CD14-positive monocyte (primary cell): ENCODE data around the gene GHDC. TPM values are rescaled to one million over a fixed set of nuclear protein-coding genes. Genes with fewer than 3 reads are reported as not detected.

Source experiments
- DNase-seq, 3 donors: peaks; one replicate each; pipeline ENCODE4 v3.0.0-alpha.2; 2011 to 2022
- H2AFZ ChIP-seq: 2 replicates; pipeline ENCODE4 v1.6.0; 2012; ENCODE audit warnings: mild to moderate bottlenecking, low read depth, low read length, inconsistent platforms; ENCODE audit not compliant: insufficient read depth, poor library complexity, severe bottlenecking
- H3K27ac ChIP-seq, 2 donors: 1 replicate in 1 of 2; 2 replicates in 1 of 2; pipeline ENCODE4 v1.5.1; 2012 to 2013; ENCODE audit warnings: low read length in 2 of 2, control low read depth in 1 of 2, inconsistent platforms in 1 of 2, low read depth in 1 of 2, mild to moderate bottlenecking in 1 of 2
- H3K27me3 ChIP-seq, 2 donors: one replicate each; pipeline versions ENCODE4 v1.6.0 to v1.6.1; 2011 to 2013; ENCODE audit warnings: low read length in 2 of 2; ENCODE audit not compliant: control insufficient read depth in 2 of 2, insufficient read depth in 2 of 2
- H3K36me3 ChIP-seq, 2 donors: replicated peaks in 1 of 2; 1 replicate in 1 of 2; 2 replicates in 1 of 2; pipeline versions ENCODE4 v1.5.1 to v1.6.1; 2012 to 2013; ENCODE audit warnings: low read length in 2 of 2, control low read depth in 1 of 2, inconsistent platforms in 1 of 2, mild to moderate bottlenecking in 1 of 2; ENCODE audit not compliant: insufficient read depth in 2 of 2, control insufficient read depth in 1 of 2
- H3K4me1 ChIP-seq, 2 donors: 1 replicate in 1 of 2; 2 replicates in 1 of 2; pipeline versions ENCODE4 v1.5.1 to v1.6.1; 2012 to 2013; ENCODE audit warnings: low read length in 2 of 2, control low read depth in 1 of 2, inconsistent platforms in 1 of 2, mild to moderate bottlenecking in 1 of 2, moderate library complexity in 1 of 2; ENCODE audit not compliant: insufficient read depth in 2 of 2, control insufficient read depth in 1 of 2
- H3K4me2 ChIP-seq: replicated peaks from 2 replicates; pipeline ENCODE3; 2012; ENCODE audit warnings: low read length, moderate library complexity, mild to moderate bottlenecking; ENCODE audit not compliant: poor library complexity, severe bottlenecking; ENCODE audit errors: extremely low read depth
- H3K4me3 ChIP-seq, 3 experiments: fragments of 200-600 bp in 1 of 3; sonication (generic) in 1 of 3; replicated peaks in 1 of 3; 1 replicate in 2 of 3; 2 replicates in 1 of 3; pipeline ENCODE4 v1.5.1; 2011 to 2013; ENCODE audit warnings: low read length in 3 of 3, mild to moderate bottlenecking in 3 of 3, control low read depth in 2 of 3, low read depth in 2 of 3, inconsistent platforms in 1 of 3, moderate library complexity in 1 of 3
- H3K79me2 ChIP-seq: 2 replicates; pipeline ENCODE4 v1.6.0; 2012; ENCODE audit warnings: mild to moderate bottlenecking, control low read depth, inconsistent platforms, low read length, moderate library complexity; ENCODE audit not compliant: insufficient read depth
- H3K9ac ChIP-seq: 2 replicates; pipeline ENCODE4 v1.6.0; 2017; ENCODE audit warnings: low read length, mild to moderate bottlenecking; ENCODE audit not compliant: insufficient read depth, poor library complexity, severe bottlenecking
- H3K9me3 ChIP-seq, 2 donors: replicated peaks in 1 of 2; 1 replicate in 1 of 2; 2 replicates in 1 of 2; pipeline versions ENCODE4 v1.5.1 to v1.6.1; 2012 to 2013; ENCODE audit warnings: low read length in 2 of 2, control low read depth in 1 of 2; ENCODE audit not compliant: control insufficient read depth in 1 of 2, insufficient read depth in 1 of 2
- H4K20me1 ChIP-seq: 2 replicates; pipeline ENCODE4 v1.6.0; 2012; ENCODE audit warnings: mild to moderate bottlenecking, low read length, control low read depth, moderate library complexity; ENCODE audit not compliant: insufficient read depth
- H3K27ac Mint-ChIP-seq, 7 donors: one replicate each; pipeline ENCODE4 v1.8.0; 2020; ENCODE audit warnings: mild to moderate bottlenecking in 7 of 7, mixed read lengths in 7 of 7, moderate library complexity in 6 of 7, inconsistent platforms in 2 of 7
- H3K27me3 Mint-ChIP-seq, 3 donors: one replicate each; pipeline ENCODE4 v1.8.0; 2021 to 2022; ENCODE audit warnings: low read depth in 3 of 3, mild to moderate bottlenecking in 3 of 3, mixed read lengths in 3 of 3, moderate library complexity in 3 of 3, inconsistent platforms in 1 of 3
- H3K36me3 Mint-ChIP-seq, 2 donors: one replicate each; pipeline ENCODE4 v1.8.0; 2020; ENCODE audit warnings: mixed read lengths in 2 of 2, inconsistent platforms in 1 of 2, mild to moderate bottlenecking in 1 of 2
- H3K4me1 Mint-ChIP-seq: one replicate; pipeline ENCODE4 v1.8.0; 2020; ENCODE audit warnings: mild to moderate bottlenecking, mixed read lengths
- H3K4me3 Mint-ChIP-seq, 2 donors: one replicate each; pipeline ENCODE4 v1.8.0; 2020; ENCODE audit warnings: mild to moderate bottlenecking in 2 of 2, mixed read lengths in 2 of 2, moderate library complexity in 1 of 2
- H3K9me3 Mint-ChIP-seq, 7 donors: one replicate each; pipeline ENCODE4 v1.8.0; 2020 to 2022; ENCODE audit warnings: mixed read lengths in 7 of 7, mild to moderate bottlenecking in 6 of 7, moderate library complexity in 6 of 7, inconsistent platforms in 2 of 7
- CTCF ChIP-seq: fragments of 200-600 bp; IDR thresholded peaks from one replicate; pipeline ENCODE4 v1.8.0; 2022; ENCODE audit warnings: antibody characterized with exemption, mild to moderate bottlenecking
- WGBS: methylation state at CpG from one replicate; pipeline ENCODE4 v1.1.5; 2013; ENCODE audit warnings: missing lambda C conversion rate; ENCODE audit not compliant: insufficient coverage; 5-methylcytosine and 5-hydroxymethylcytosine counted together
- intact Hi-C, 2 donors: fragments of 100-400 bp; cut with micrococcal nuclease; formaldehyde crosslinking; loops; one replicate each; pipeline versions ENCODE4 v1.15.0 to v1.15.1; 2023
- polyA plus RNA-seq, 3 donors: library from polyadenylated mRNA; depleted of rRNA in 1 of 3; unstranded in 2 of 3; stranded (reverse) in 1 of 3; fragments of 300-500 nt in 2 of 3; fragments of >200 nt in 1 of 3; fragmentation: Illumina TruSeq in 2 of 3; gene quantifications; 1 replicate in 2 of 3; 2 replicates in 1 of 3; pipeline ENCODE4 v1.2.3, GENCODE V29; 2012 to 2021

The GHDC gene
- polyA plus RNA-seq, 3 donors = 20.0 to 31.6 (median 20.6) TPM

GRCh38 chr17:42165751-42166150, 28.5 kb downstream of the GHDC start:
- DNase-seq = no peak
- peaks cover 1 to 5% (median 2%) of the 10 kb centered on the region in 3 donors for H3K27me3 Mint-ChIP-seq

GRCh38 chr17:42163696-42164407, 30.4 kb downstream of the GHDC start:
- DNase-seq = no peak
- H3K4me2 ChIP-seq = no peak overlapping the region
- no peaks in the 10 kb centered on the region for H3K27me3 ChIP-seq
- Mint-ChIP-seq H3K9me3 (peaks cover 0 to 2% (median 0%) of the 10 kb centered on the region in 7 donors), H3K4me3 (no peak overlapping the region), H3K27me3 (peaks cover 1 to 5% (median 2%) of the 10 kb centered on the region in 3 donors), H3K4me1 (peaks cover 37% of the 10 kb centered on the region), H3K27ac (no peak overlapping the region), H3K36me3 (no peaks in the 10 kb centered on the region)
- no peak overlapping the region for H3K4me3 ChIP-seq
- H3K4me1 ChIP-seq = peaks cover 34 to 46% of the 10 kb centered on the region in 2 donors
- no peaks in the 10 kb centered on the region for H4K20me1 ChIP-seq
- intact Hi-C loops = no loop called here
- H2AFZ ChIP-seq = no peak overlapping the region
- no peak for TF ChIP-seq CTCF
- H3K27ac ChIP-seq = no peak overlapping the region
- 82% methylated on average over 7 of the region's 22 CpGs for WGBS
- no peaks in the 10 kb centered on the region for H3K36me3 ChIP-seq
- H3K9me3 ChIP-seq = no peaks in the 10 kb centered on the region
- H3K79me2 ChIP-seq = no peaks in the 10 kb centered on the region
- H3K9ac ChIP-seq = no peak overlapping the region

More at GRCh38 chr17:42165751-42166150, 28.5 kb downstream of the GHDC start:
- H3K27ac ChIP-seq = no peak overlapping the region
- Mint-ChIP-seq H3K9me3 (peaks cover 0 to 2% (median 0%) of the 10 kb centered on the region in 7 donors), H3K36me3 (no peaks in the 10 kb centered on the region), H3K4me1 (peaks cover 37% of the 10 kb centered on the region), H3K27ac (no peak overlapping the region), H3K4me3 (no peak overlapping the region)
- no peak overlapping the region for H3K4me2 ChIP-seq
- H3K9ac ChIP-seq = no peak overlapping the region
- H3K36me3 ChIP-seq = no peaks in the 10 kb centered on the region
- no peaks in the 10 kb centered on the region for H3K79me2 ChIP-seq
- H3K4me3 ChIP-seq = no peak overlapping the region
- H3K4me1 ChIP-seq = peaks cover 34 to 43% of the 10 kb centered on the region in 2 donors
- H2AFZ ChIP-seq = no peak overlapping the region
- TF ChIP-seq CTCF = no peak
- no peaks in the 10 kb centered on the region for H4K20me1 ChIP-seq
- no peaks in the 10 kb centered on the region for H3K9me3 ChIP-seq
- WGBS = 96% methylated on average over 4 of the region's 6 CpGs
- intact Hi-C loops = no loop called here
- H3K27me3 ChIP-seq = no peaks in the 10 kb centered on the region
